Erythroblast (primary cell): ENCODE results near the gene MAST2.

Source experiments
- DNase-seq, 2 experiments: peaks; one replicate each; lab custom pipeline; 2025; lab: John Stamatoyannopoulos, UW
- GATA1 ChIP-seq: IDR thresholded peaks from 2 replicates; pipeline ENCODE4 v1.6.1; 2011; ENCODE audit warnings: low read depth, mild to moderate bottlenecking, control low read depth, low read length, moderate library complexity
- POLR2A ChIP-seq: IDR thresholded peaks from 2 replicates; pipeline ENCODE4 v1.6.1; 2011; ENCODE audit warnings: mild to moderate bottlenecking, low read length

MAST2 gene

GRCh38 chr1:45971922-45972531, 168.6 kb downstream of the MAST2 start:
- no peak for DNase-seq
- no peak for TF ChIP-seq GATA1
- TF ChIP-seq POLR2A: no peak

GRCh38 chr1:45972621-45973020, 169.2 kb downstream of the MAST2 start:
- TF ChIP-seq POLR2A (no peak), GATA1 (no peak)
- DNase-seq: no peak

GRCh38 chr1:45973121-45973520, 169.7 kb downstream of the MAST2 start:
- TF ChIP-seq GATA1: no peak
- no peak for TF ChIP-seq POLR2A

GRCh38 chr1:45974541-45975269, 171.3 kb downstream of the MAST2 start:
- no peak for DNase-seq
- TF ChIP-seq POLR2A (no peak), GATA1 (no peak)

More at GRCh38 chr1:45973121-45973520, 169.7 kb downstream of the MAST2 start:
- no peak for DNase-seq

- no peak for DNase-seq
- TF ChIP-seq GATA1 (no peak), POLR2A (no peak)
These were observed 173.2 kb downstream of the MAST2 start for GRCh38 chr1:45976623-45977022.

- TF ChIP-seq GATA1 (no peak), POLR2A (no peak)
- no peak for DNase-seq
These were observed 175.8 kb downstream of the MAST2 start for GRCh38 chr1:45979074-45979777.

- no peak for DNase-seq
- no peak for TF ChIP-seq POLR2A
These were observed 176.4 kb downstream of the MAST2 start for GRCh38 chr1:45979778-45980176.

- TF ChIP-seq GATA1 (no peak), POLR2A (no peak)
- no peak for DNase-seq
These were observed 178.9 kb downstream of the MAST2 start for GRCh38 chr1:45982359-45982758.

GRCh38 chr1:45983967-45984366, 180.6 kb downstream of the MAST2 start:
- no peak for TF ChIP-seq GATA1
- no peak for TF ChIP-seq POLR2A
- DNase-seq: no peak

DNA sequence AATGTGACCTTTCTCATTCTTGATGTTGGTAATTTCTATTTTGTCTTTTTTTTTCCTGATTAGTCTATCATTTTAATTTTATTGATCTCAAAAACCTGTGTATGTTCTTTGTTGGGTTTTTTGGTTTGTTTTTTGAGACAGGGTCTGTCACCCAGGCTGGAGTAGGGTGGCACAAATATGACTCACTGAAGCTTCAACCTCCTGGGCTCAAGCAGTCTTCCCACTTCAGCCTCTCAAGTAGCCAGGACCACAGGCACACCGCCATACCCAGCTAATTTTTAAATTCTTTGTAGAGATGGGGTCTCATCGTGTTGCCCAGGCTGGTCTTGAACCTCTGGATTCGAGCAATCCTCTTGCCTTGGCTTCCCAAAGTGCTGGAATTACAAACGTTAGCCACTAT, 183.8 kb downstream of the MAST2 start:
- no peak for DNase-seq
- TF ChIP-seq GATA1 (no peak), POLR2A (no peak)

DNA sequence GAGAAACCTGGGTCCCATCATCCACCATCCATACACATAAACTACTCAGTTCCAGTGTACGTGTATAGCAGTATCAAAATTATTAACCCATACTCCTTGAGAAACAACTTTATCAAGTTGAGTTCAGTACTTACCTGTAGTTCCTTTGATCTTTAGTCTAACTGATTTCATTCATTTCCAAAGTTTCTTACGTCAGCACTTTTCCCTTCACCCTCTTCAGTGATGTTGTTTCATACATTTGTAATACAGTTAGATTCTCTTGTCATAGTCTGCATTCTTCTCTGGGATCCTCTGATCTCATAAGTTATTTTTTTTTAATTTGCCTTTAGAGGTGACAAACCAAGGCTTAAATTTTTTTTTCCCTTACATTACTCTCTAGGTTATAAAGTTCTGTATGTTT, 185.8 kb downstream of the MAST2 start:
- no peak for TF ChIP-seq POLR2A
- no peak for TF ChIP-seq GATA1
- no peak for DNase-seq

DNA sequence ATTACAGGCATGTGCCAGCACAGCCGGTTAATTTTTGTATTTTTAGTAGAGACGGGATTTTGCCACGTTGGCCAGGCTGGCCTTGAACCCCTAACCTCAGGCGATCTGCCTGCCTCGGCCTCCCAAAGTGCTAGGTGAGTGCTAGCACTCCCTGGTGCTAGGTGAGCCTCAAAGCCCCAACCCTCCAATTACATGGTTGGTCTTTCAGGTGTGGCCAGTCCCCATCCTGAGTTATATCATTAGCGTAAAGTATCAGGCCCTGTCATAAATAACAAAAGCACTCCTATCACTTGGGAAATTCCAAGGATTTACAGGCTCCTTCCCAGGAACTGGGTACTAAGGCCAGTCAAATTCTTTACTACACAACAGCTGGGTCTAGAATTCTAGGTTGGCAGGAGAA, 191.0 kb downstream of the MAST2 start:
- TF ChIP-seq GATA1: no peak
- TF ChIP-seq POLR2A: no peak
- DNase-seq: no peak

DNA sequence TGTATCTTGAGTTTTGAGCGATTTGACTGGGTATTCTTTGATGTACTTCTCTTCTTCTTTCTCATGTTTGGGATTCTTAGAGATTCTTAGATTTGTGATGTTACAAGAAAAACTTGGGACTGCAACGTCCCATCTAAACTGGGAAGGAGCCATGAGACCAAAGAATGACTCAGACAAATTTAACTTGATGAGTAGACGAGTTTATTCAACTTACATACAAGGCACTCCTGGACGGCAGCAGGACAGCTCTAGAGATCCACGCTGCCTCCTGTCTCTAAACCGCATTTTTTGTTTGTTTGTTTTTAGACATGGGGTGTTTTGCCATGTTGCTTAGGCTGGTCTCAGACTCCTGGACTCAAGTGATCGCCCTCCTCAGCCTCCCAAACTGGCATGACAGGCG, 191.9 kb downstream of the MAST2 start:
- TF ChIP-seq POLR2A: no peak
- no peak for TF ChIP-seq GATA1

GRCh38 chr1:45998020-45998617, 194.7 kb downstream of the MAST2 start:
- no peak for TF ChIP-seq GATA1
- TF ChIP-seq POLR2A: no peak
- no peak for DNase-seq

More for the DNA sequence above, 191.9 kb downstream of the MAST2 start:
- no peak for DNase-seq

DNA sequence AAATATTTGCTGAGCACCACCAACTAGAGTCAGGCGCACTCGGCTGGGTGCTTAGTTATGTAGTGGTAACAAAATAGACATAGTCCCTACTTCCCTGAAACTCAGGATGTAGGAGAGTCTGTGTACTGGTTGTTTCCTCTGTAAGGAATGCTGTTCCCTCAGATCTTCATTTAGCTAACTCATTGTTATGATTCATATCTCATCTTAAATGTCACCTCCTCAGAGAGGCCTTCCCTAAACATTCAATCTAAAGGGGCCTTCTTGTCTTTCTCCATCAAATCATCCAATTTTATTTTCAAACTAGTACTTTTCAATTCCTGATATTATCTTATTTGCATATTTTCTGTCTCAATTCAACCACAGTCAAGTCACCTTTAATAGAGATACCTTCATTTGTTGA, 196.1 kb downstream of the MAST2 start:
- TF ChIP-seq GATA1 (no peak), POLR2A (no peak)
- DNase-seq: no peak
